Measurements from ENCODE around the gene XRRA1. TPM values are rescaled to one million over a fixed set of nuclear protein-coding genes. Genes with fewer than 3 reads are reported as not detected.

The XRRA1 gene
- total and polyA plus RNA-seq, 2 of the 4 experiments (the other 2 are of a cell fraction) = 5.4 to 6.3 TPM

DNA sequence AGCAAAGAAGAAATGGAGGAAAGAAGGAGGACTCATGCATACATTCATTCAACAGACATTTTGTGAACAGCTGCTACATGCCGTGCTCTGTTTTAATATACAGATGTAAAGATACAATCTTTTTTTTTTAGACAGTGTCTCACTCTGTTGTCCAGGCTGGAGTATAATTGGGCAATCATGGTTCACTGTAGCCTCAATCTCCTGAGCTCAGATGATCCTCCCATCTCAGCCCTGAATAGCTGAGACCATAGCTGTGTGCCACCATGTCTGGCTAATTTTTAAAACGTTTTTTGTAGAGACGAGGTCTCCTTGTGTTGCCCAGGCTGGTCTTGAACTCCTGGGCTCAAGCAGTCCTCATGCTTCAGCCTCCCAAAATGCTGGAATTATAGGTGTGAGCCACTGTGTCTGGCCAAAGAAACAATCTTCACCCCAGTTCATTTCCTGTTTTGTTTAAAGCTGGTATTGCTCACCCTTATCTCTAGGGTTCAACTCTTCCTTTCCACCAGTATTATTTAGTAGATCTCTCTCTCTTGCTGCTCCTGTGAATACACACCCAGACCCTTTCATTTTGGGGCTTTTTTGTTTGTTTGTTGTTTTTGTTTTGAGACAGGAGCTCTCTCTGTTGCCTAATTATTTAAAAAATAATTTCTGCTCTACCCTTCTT lies 130.5 kb downstream of the XRRA1 start:
- WGBS, 2 experiments (ENCODE audit: extremely low coverage in 2 of 2, insufficient read length in 1 of 2) = 100% methylated on average over 1 of the region's 3 CpGs; no CpG with 5 or more reads in 1 of the 2 experiments

More for the DNA sequence above, 130.5 kb downstream of the XRRA1 start:
- Histone ChIP-seq H2AFZ (replicated peaks; ENCODE audit: low read length, poor library complexity) (no peak overlapping the region), H4K5ac (ENCODE audit: low read depth, low read length) (no peak overlapping the region), H4K91ac (ENCODE audit: insufficient read depth, low read depth, low read length) (no peak overlapping the region), H2AK9ac (replicated peaks; ENCODE audit: low read depth, low read length, poor library complexity) (no peak overlapping the region), H3K56ac (ENCODE audit: extremely low read depth, insufficient read depth, low read length) (no peak overlapping the region), H3K23ac (ENCODE audit: low read depth, low read length) (no peak overlapping the region), H3K9me3 (ENCODE audit: control insufficient read depth, insufficient read depth, low read length) (no peaks in the 10 kb centered on the region), H3K4me1 (ENCODE audit: control insufficient read depth, insufficient read depth, low read length) (peaks cover 19% of the 10 kb centered on the region), H3K14ac (replicated peaks; ENCODE audit: low read depth, low read length) (no peak overlapping the region), H2BK120ac (ENCODE audit: low read depth, low read length) (no peak overlapping the region), H3K9ac (ENCODE audit: low read depth, low read length) (no peak overlapping the region), H3K4ac (ENCODE audit: low read depth, low read length) (no peak overlapping the region), H2BK15ac (ENCODE audit: low read depth, low read length) (no peak overlapping the region), H3K4me3 (ENCODE audit: insufficient read depth, low read depth, low read length) (no peak overlapping the region), H2BK20ac (ENCODE audit: low read depth, low read length) (no peak overlapping the region), H3K79me1 (ENCODE audit: low read depth in 1 of 2, low read length in 2 of 2) (peaks cover 20 to 37% of the 10 kb centered on the region in 2 experiments), H3K36me3 (ENCODE audit: control insufficient read depth, insufficient read depth, low read length) (peaks cover 4% of the 10 kb centered on the region; the same call in 1 of the 2 replicates), H3K4me2 (ENCODE audit: low read depth, low read length) (no peak overlapping the region), H2AK5ac (ENCODE audit: low read depth, low read length) (no peak overlapping the region), H3K18ac (ENCODE audit: low read depth, low read length) (no peak overlapping the region), H3K9me1 (ENCODE audit: insufficient read depth, low read length) (0 out of 2 replicates have a peak, but pooled peaks cover 3% of the 10 kb centered on the region), H3K27me3 (ENCODE audit: control insufficient read depth, insufficient read depth, low read length) (no peaks in the 10 kb centered on the region), H4K20me1 (ENCODE audit: insufficient read depth, low read length) (peaks cover 10% of the 10 kb centered on the region; the same call in 1 of the 2 replicates), H3K27ac (ENCODE audit: insufficient read depth, low read length) (peak overlapping the region; percentile 35; the same call in 1 of the 2 replicates), H4K8ac (ENCODE audit: low read depth in 2 of 2, low read length in 2 of 2) (0 out of 4 replicates have a peak overlapping the region, but pooled peaks of 1 of the 2 experiments have one; percentile 30), H2BK5ac (ENCODE audit: low read depth, low read length, poor library complexity, severe bottlenecking) (no peak overlapping the region)
- TF ChIP-seq CEBPB (IDR thresholded peaks at IDR 0.05; ENCODE audit: low read depth, low read length) (0 out of 2 replicates have a peak, but pooled peaks have one; percentile 1), SMC3 (IDR thresholded peaks at IDR 0.05; ENCODE audit: low read depth, low read length) (no peak)
- dilution Hi-C loops (cut with HindIII; ENCODE audit: low sequenced_read_pairs, unreplicated experiment) (no loop called here), intact Hi-C loops (cut with micrococcal nuclease) (loop anchor here (5.0 kb wide), 1 partner anchor 66 kb away; no protein-coding TSS in a partner anchor), in situ Hi-C loops (cut with MboI; ENCODE audit: low sequenced_read_pairs) (no loop called here)
- ATAC-seq (ENCODE audit: low read depth) = no peak
- ChIA-PET CTCF (no interaction called here), POLR2A (ENCODE audit: unreplicated experiment) (no interaction called here)
- BruUV-seq (replicated peaks) = no TSS peak
- no peak for DNase-seq
